C4-2B (cell line): ENCODE results near the gene PIAS4.

Source experiments
- ZFX ChIP-seq: fragments of 450-650 bp; IDR thresholded peaks from 2 replicates; pipeline ENCODE4 v1.6.1; 2017
- TF ChIP-seq, protein P1 (sequence below): fragments of 450-650 bp; conservative IDR thresholded peaks from 2 replicates; pipeline ENCODE4 v1.5.1; 2017; ENCODE audit warnings: mild to moderate bottlenecking

DNA sequence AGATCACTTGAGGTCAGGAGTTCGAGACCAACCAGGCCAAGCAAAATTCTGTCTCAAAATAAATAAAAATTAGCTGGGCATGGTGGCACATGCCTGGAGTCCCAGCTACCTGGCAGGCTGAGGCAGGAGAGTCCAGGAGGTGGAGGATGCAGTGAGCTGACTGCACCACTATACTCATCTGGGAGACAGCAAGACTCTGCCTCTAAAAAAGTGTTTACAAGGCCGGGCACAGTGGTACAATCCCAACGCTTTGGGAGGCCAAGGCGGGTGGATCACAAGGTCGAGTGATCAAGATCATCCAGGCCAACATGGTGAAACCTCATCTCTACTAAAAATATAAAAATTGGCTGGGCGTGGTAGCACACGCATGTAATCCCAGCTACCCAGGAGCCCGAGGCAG is 32.4 kb upstream of the PIAS4 start:
- TF ChIP-seq, protein P1, sequence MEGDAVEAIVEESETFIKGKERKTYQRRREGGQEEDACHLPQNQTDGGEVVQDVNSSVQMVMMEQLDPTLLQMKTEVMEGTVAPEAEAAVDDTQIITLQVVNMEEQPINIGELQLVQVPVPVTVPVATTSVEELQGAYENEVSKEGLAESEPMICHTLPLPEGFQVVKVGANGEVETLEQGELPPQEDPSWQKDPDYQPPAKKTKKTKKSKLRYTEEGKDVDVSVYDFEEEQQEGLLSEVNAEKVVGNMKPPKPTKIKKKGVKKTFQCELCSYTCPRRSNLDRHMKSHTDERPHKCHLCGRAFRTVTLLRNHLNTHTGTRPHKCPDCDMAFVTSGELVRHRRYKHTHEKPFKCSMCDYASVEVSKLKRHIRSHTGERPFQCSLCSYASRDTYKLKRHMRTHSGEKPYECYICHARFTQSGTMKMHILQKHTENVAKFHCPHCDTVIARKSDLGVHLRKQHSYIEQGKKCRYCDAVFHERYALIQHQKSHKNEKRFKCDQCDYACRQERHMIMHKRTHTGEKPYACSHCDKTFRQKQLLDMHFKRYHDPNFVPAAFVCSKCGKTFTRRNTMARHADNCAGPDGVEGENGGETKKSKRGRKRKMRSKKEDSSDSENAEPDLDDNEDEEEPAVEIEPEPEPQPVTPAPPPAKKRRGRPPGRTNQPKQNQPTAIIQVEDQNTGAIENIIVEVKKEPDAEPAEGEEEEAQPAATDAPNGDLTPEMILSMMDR, result no peak
- TF ChIP-seq ZFX, result no peak
